ENCODE results near the gene GATA5.

GATA5 gene

GRCh38 chr20:62470459-62470858 lies 5.3 kb downstream of the GATA5 start:
- no peak for DNase-seq

- no peak for DNase-seq
These were observed 5.8 kb downstream of the GATA5 start for GRCh38 chr20:62470001-62470400.

- no peak for DNase-seq
These were observed 6.4 kb downstream of the GATA5 start for GRCh38 chr20:62469352-62469751.

- no peak for DNase-seq
These were observed 8.8 kb downstream of the GATA5 start for GRCh38 chr20:62466806-62467537.

- no peak for DNase-seq
These were observed 9.6 kb downstream of the GATA5 start for GRCh38 chr20:62466072-62466760.

- no peak for DNase-seq
These were observed 10.8 kb downstream of the GATA5 start for GRCh38 chr20:62464990-62465389.

GRCh38 chr20:62464425-62464770 lies 11.4 kb downstream of the GATA5 start:
- no peak for DNase-seq

GRCh38 chr20:62463651-62464424 lies 12.0 kb downstream of the GATA5 start:
- DNase-seq, result no peak

GRCh38 chr20:62462976-62463592 lies 12.7 kb downstream of the GATA5 start:
- no peak for DNase-seq

- no peak for DNase-seq
These were observed 14.0 kb downstream of the GATA5 start for GRCh38 chr20:62461834-62462233.

GRCh38 chr20:62461157-62461556 lies 14.6 kb downstream of the GATA5 start:
- no peak for DNase-seq

GRCh38 chr20:62460678-62461077 lies 15.1 kb downstream of the GATA5 start:
- DNase-seq, result no peak

GRCh38 chr20:62459488-62459887 lies 16.3 kb downstream of the GATA5 start:
- DNase-seq, result no peak

GRCh38 chr20:62458275-62459251 lies 17.2 kb downstream of the GATA5 start:
- no peak for DNase-seq

- DNase-seq, result no peak
These were observed 18.0 kb downstream of the GATA5 start for GRCh38 chr20:62457831-62458230.

- no peak for DNase-seq
These were observed 18.7 kb downstream of the GATA5 start for GRCh38 chr20:62457098-62457497.

GRCh38 chr20:62455929-62456328 lies 19.9 kb downstream of the GATA5 start:
- DNase-seq, result no peak

- DNase-seq, result no peak
These were observed 20.7 kb downstream of the GATA5 start for GRCh38 chr20:62454904-62455636.

- no peak for DNase-seq
These were observed 22.5 kb downstream of the GATA5 start for GRCh38 chr20:62453186-62453808.

GRCh38 chr20:62452475-62453095 lies 23.2 kb downstream of the GATA5 start:
- no peak for DNase-seq

- no peak for DNase-seq
These were observed 23.8 kb downstream of the GATA5 start for GRCh38 chr20:62451970-62452369.
